Fibroblast of lung (primary cell): ENCODE measurements around the gene LAMC3. TPM values are rescaled to one million over a fixed set of nuclear protein-coding genes. Genes with fewer than 3 reads are reported as not detected.

Experiments used
- DNase-seq, 2 donors: peaks; one replicate each; pipeline versions ENCODE4 v3.0.0 to v3.0.0-alpha.2; 2010; ENCODE audit warnings: low read depth in 2 of 2
- H2AFZ ChIP-seq: 2 replicates; pipeline ENCODE4 v1.5.1; 2012; ENCODE audit warnings: low read length, control low read depth, inconsistent platforms
- H3K27ac ChIP-seq: 2 replicates; pipeline ENCODE4 v1.5.1; 2011; ENCODE audit warnings: low read length, control low read depth; ENCODE audit not compliant: insufficient read depth
- H3K27me3 ChIP-seq: 2 replicates; pipeline ENCODE4 v1.5.1; 2011; ENCODE audit warnings: mild to moderate bottlenecking, low read length; ENCODE audit not compliant: control insufficient read depth, insufficient read depth
- H3K36me3 ChIP-seq: 2 replicates; pipeline ENCODE4 v1.5.1; 2011; ENCODE audit warnings: low read length; ENCODE audit not compliant: control insufficient read depth, insufficient read depth
- H3K4me1 ChIP-seq: 2 replicates; pipeline ENCODE4 v1.5.1; 2011; ENCODE audit warnings: low read length; ENCODE audit not compliant: control insufficient read depth, insufficient read depth; ENCODE audit errors: extremely low read depth
- H3K4me2 ChIP-seq: 2 replicates; pipeline ENCODE4 v1.5.1; 2011; ENCODE audit warnings: low read length, control low read depth; ENCODE audit not compliant: insufficient read depth; ENCODE audit errors: extremely low read depth
- H3K4me3 ChIP-seq, 4 experiments: fragments of 200-600 bp in 1 of 4; sonication (generic) in 1 of 4; replicated peaks in 1 of 4; 2 replicates each; pipeline ENCODE4 v1.5.1; 2011 to 2016; ENCODE audit warnings: low read length in 4 of 4, low read depth in 3 of 4, mild to moderate bottlenecking in 3 of 4, control low read depth in 2 of 4, inconsistent platforms in 1 of 4, mixed read lengths in 1 of 4; ENCODE audit not compliant: insufficient read depth in 1 of 4; ENCODE audit errors: control extremely low read depth in 1 of 4
- H3K79me2 ChIP-seq: 2 replicates; pipeline ENCODE4 v1.5.1; 2012; ENCODE audit warnings: mild to moderate bottlenecking, low read length, inconsistent platforms; ENCODE audit not compliant: control insufficient read depth, insufficient read depth
- H3K9ac ChIP-seq: 2 replicates; pipeline ENCODE4 v1.5.1; 2011; ENCODE audit warnings: mild to moderate bottlenecking, low read length, control low read depth; ENCODE audit not compliant: insufficient read depth
- H3K9me3 ChIP-seq: 2 replicates; pipeline ENCODE4 v1.5.1; 2012; ENCODE audit warnings: low read depth, low read length; ENCODE audit not compliant: control insufficient read depth, insufficient read depth
- H4K20me1 ChIP-seq: 2 replicates; pipeline ENCODE4 v1.5.1; 2011; ENCODE audit warnings: low read length; ENCODE audit not compliant: control insufficient read depth, insufficient read depth; ENCODE audit errors: extremely low read depth
- CTCF ChIP-seq, 2 donors: IDR thresholded peaks in 1 of 2; conservative IDR thresholded peaks in 1 of 2; 1 replicate in 1 of 2; 2 replicates in 1 of 2; pipeline ENCODE4 v1.5.1; 2011 to 2012; ENCODE audit warnings: low read length in 2 of 2, control low read depth in 1 of 2, inconsistent platforms in 1 of 2, low read depth in 1 of 2, mild to moderate bottlenecking in 1 of 2
- EZH2 ChIP-seq: IDR thresholded peaks from 2 replicates; pipeline ENCODE4 v1.5.1; 2012; ENCODE audit warnings: low read length, control low read depth, mild to moderate bottlenecking; ENCODE audit errors: missing control alignments
- polyA plus RNA-seq, 2 donors: library from polyadenylated mRNA; depleted of rRNA in 1 of 2; stranded (reverse) in 1 of 2; unstranded in 1 of 2; fragments of >200 nt; gene quantifications; 2 replicates each; pipeline ENCODE4 v1.2.1, GENCODE V29; 2011 to 2012; ENCODE audit warnings: missing spikeins in 1 of 2
- total RNA-seq: library from RNA; depleted of rRNA; stranded (reverse); fragments of >200 nt; gene quantifications from 2 replicates; pipeline ENCODE4 v1.2.1, GENCODE V29; 2014

The LAMC3 gene
- total and polyA plus RNA-seq, 2 donors (not counting 1 experiment from before 2014, with no cell fraction given), result 0.17 to 1.4 TPM

GRCh38 chr9:131067625-131068024 is 58.7 kb downstream of the LAMC3 start:
- no peaks in the 10 kb centered on the region for H3K27me3 ChIP-seq
- no peak overlapping the region for H3K4me2 ChIP-seq
- H3K9ac ChIP-seq, result no peak overlapping the region
- H4K20me1 ChIP-seq, result no peaks in the 10 kb centered on the region
- no peaks in the 10 kb centered on the region for H3K4me1 ChIP-seq
- no peak overlapping the region for H3K4me3 ChIP-seq
- no peak for TF ChIP-seq CTCF (conservative IDR thresholded peaks at IDR 0.05 in 1 of 2, IDR thresholded peaks at IDR 0.05 in 1 of 2; ENCODE audit: low read depth in 1 of 2, low read length in 2 of 2)
- no peak for TF ChIP-seq EZH2
- no peak overlapping the region for H3K27ac ChIP-seq
- no peaks in the 10 kb centered on the region for H3K79me2 ChIP-seq
- no peak for DNase-seq
- no peak overlapping the region for H2AFZ ChIP-seq
- no peaks in the 10 kb centered on the region for H3K9me3 ChIP-seq
- H3K36me3 ChIP-seq, result no peaks in the 10 kb centered on the region

- Histone ChIP-seq H3K9ac (no peak overlapping the region), H3K27ac (no peak overlapping the region), H3K4me2 (no peak overlapping the region), H3K27me3 (no peaks in the 10 kb centered on the region), H3K36me3 (no peaks in the 10 kb centered on the region), H4K20me1 (no peaks in the 10 kb centered on the region), H3K9me3 (no peaks in the 10 kb centered on the region), H3K4me3 (no peak overlapping the region), H3K79me2 (no peaks in the 10 kb centered on the region), H2AFZ (no peak overlapping the region), H3K4me1 (no peaks in the 10 kb centered on the region)
- no peak for TF ChIP-seq EZH2
- no peak for DNase-seq
Measured at GRCh38 chr9:131068076-131068816, 59.3 kb downstream of the LAMC3 start.

GRCh38 chr9:131069699-131070098 is 60.7 kb downstream of the LAMC3 start:
- H3K27ac ChIP-seq, result no peak overlapping the region
- no peak overlapping the region for H3K9ac ChIP-seq
- no peak overlapping the region for H2AFZ ChIP-seq
- no peaks in the 10 kb centered on the region for H3K27me3 ChIP-seq
- H3K36me3 ChIP-seq, result no peaks in the 10 kb centered on the region
- TF ChIP-seq EZH2 (no peak), CTCF (conservative IDR thresholded peaks at IDR 0.05 in 1 of 2, IDR thresholded peaks at IDR 0.05 in 1 of 2; ENCODE audit: low read depth in 1 of 2, low read length in 2 of 2) (no peak)
- no peak overlapping the region for H3K4me3 ChIP-seq
- DNase-seq, result no peak
- H4K20me1 ChIP-seq, result no peaks in the 10 kb centered on the region
- no peaks in the 10 kb centered on the region for H3K4me1 ChIP-seq
- no peaks in the 10 kb centered on the region for H3K79me2 ChIP-seq
- no peaks in the 10 kb centered on the region for H3K9me3 ChIP-seq
- no peak overlapping the region for H3K4me2 ChIP-seq
